ENCODE measurements around the gene CNOT6L.

DNA sequence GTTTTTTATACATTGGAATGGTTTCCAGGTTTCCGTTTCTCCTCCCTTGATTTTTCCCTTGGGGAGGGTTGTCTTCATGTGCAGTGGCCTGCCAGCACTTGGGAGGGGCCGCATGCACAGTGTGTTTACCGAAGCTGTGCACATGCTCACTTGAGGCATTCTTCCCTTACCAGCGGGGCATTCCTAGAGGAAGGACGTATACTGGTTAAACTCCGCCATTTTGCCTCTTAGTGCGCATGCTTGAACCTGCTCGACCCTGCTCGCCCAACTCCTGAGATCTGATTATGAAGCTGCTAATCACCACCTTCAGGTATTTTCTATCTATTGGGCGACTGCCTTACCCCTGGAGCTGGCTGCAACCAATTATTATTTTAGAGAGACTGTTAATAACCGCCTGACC, 137.4 kb downstream of the CNOT6L start:
- no peak for TF ChIP-seq CTCF (IDR thresholded peaks at IDR 0.05)
- TF ChIP-seq POLR2A (IDR thresholded peaks at IDR 0.05), result no peak
